Ishikawa (cell line): ENCODE measurements around the gene CYTL1.

ENCODE experiments used
- CREB1 ChIP-seq: IDR thresholded peaks from 2 replicates; pipeline ENCODE4 v1.6.1; 2012; ENCODE audit warnings: low read depth
- EGR1 ChIP-seq: IDR thresholded peaks from 2 replicates; pipeline ENCODE4 v1.6.1; 2012
- EP300 ChIP-seq: IDR thresholded peaks from 2 replicates; pipeline ENCODE4 v1.6.1; 2012; ENCODE audit warnings: borderline replicate concordance
- FOXM1 ChIP-seq: IDR thresholded peaks from 2 replicates; pipeline ENCODE4 v1.6.1; 2012; ENCODE audit warnings: low read depth, borderline replicate concordance
- MAX ChIP-seq: IDR thresholded peaks from 2 replicates; pipeline ENCODE4 v1.6.1; 2012
- TAF1 ChIP-seq: IDR thresholded peaks from 2 replicates; pipeline ENCODE4 v1.6.1; 2012; ENCODE audit warnings: low read depth, mild to moderate bottlenecking
- YY1 ChIP-seq: IDR thresholded peaks from 2 replicates; pipeline ENCODE4 v1.6.1; 2012; ENCODE audit warnings: low read depth

- no peak for TF ChIP-seq YY1
- TF ChIP-seq EP300: no peak
- TF ChIP-seq MAX: no peak
- TF ChIP-seq FOXM1: no peak
- no peak for TF ChIP-seq CREB1
- no peak for TF ChIP-seq TAF1
- TF ChIP-seq EGR1: no peak
Measured at GRCh38 chr4:5003918-5004317, 15.3 kb downstream of the CYTL1 start.
